ENCODE measurements around the gene SPANXA2. TPM values are rescaled to one million over a fixed set of nuclear protein-coding genes. Genes with fewer than 3 reads are reported as not detected.
"Not testable (repeated sequence)": the region's sequence is repeated elsewhere in the genome, so short reads cannot be mapped to it uniquely, and the experiment has no call there.

The SPANXA2 gene, protein sequence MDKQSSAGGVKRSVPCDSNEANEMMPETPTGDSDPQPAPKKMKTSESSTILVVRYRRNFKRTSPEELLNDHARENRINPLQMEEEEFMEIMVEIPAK
- total RNA-seq (2014; rRNA removed; shearing (Covaris generic)) = 0.23 and 0.34 TPM in 2 replicates
- 0.26 and 0.35 TPM in 2 replicates for polyA plus RNA-seq (2015; cell fraction: cytosol; rRNA removed)
- 0.33 and 0.47 TPM in 2 replicates for polyA plus RNA-seq (2015; cell fraction: nucleus; rRNA removed)

DNA sequence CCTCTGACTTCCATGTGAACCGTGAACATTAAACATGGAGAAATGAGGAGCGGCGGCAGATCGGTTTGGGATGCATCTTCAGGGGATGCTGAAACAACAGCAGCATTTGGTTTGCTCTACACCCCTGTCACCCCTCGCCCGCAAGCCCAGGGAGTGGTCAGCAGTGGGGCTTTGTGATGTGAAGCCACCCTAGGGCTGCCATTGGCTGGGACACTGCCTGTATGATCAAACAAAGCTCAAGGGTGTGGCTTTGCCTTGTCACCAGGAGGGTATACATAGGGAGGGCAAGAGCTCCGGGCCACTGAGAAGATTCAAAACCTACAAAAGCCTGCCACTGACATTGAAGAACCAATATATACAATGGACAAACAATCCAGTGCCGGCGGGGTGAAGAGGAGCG, at the start of gene SPANXA2:
Gene SPANXA2 (plus strand): TSS at position 301 of the 400 bp plus-strand sequence. CDS start 60 bp downstream, at position 361.
- DNase-seq (ENCODE audit: low read depth) = not testable (repeated sequence)

DNA sequence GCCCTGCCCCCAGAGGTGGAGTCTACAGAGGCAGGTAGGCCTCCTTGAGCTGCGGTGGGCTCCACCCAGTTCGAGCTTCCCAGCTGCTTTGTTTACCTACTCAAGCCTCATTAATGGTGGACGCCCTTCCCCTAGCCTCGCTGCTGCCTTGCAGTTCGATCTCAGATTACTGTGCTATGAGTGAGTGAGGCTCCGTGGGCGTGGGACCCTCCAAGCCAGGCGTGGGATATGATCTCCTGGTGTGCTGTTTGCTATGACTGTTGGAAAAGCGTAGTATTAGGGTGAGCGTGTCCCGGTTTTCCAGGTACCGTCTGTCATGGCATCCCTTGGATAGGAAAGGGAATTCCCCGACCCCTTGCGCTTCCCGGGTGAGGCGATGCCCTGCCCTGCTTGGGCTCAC, 47.0 kb upstream of the SPANXA2 start:
- not testable (repeated sequence) for DNase-seq (ENCODE audit: low read depth)

DNA sequence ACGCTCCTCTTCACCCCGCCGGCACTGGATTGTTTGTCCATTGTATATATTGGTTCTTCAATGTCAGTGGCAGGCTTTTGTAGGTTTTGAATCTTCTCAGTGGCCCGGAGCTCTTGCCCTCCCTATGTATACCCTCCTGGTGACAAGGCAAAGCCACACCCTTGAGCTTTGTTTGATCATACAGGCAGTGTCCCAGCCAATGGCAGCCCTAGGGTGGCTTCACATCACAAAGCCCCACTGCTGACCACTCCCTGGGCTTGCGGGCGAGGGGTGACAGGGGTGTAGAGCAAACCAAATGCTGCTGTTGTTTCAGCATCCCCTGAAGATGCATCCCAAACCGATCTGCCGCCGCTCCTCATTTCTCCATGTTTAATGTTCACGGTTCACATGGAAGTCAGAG, 4.9 kb upstream of the SPANXA2 start, which contains the start of gene SPANXA1:
Gene SPANXA1 (minus strand): TSS at position 101 of the 400 bp plus-strand sequence. CDS start 60 bp downstream, at position 41.
- DNase-seq (ENCODE audit: low read depth) = not testable (repeated sequence)

DNA sequence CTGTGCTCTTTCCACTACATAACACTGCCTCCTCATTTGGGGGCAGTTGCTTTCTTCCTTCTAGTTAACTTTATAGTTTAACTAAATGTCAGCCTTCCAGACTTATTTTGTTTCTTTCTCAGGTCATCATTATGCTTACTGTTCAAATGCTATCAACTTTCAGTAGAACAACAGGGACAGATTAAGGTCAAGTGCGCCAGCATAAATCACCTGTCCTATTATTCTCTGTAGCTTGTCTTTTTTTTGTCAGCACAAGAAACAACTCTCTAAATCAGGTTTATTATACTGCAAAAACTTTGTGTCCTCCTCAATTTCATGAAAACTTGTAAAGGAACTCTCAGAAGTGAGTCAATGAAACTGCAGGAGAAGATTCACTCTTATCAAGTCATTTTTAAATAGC, 19.6 kb downstream of the SPANXA2 start:
- DNase-seq (ENCODE audit: low read depth) = no peak

DNA sequence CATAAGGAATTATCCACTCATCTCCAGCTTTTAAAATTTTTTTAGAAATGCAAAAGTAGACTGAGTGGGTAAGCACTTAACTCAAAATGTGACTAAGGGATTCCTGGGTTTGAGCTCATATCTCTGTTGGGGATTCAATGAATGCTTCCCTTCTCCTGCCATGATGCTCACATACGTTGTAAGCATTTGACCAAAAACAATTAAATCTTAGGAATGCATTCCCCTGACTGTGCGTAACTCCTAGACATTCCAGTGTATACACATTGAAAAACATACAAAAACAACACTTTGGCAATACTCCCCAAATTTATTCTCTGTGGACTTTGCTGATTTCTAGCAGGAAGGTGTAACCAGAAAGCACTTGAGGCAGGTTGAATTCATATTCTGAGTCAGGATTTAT, 29.8 kb downstream of the SPANXA2 start:
- no peak for DNase-seq (ENCODE audit: low read depth)

DNA sequence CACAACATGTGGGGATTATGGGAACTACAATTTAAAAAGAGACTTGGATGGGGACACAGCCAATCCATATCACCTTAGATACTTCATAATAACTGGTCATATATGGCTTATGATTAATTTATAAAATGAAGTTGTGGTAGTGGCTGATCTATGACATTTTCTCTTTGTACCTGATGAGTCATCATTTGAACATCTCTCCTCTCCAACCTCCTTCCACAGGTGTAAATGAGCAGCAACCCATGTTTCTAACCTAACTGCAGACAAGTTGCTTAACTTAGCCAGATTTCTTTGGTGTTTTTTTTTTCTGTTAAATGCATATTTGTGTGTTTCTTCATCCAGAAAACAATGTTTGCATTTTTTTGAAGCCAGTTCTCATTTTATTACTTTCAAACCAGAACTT, 42.6 kb downstream of the SPANXA2 start:
- DNase-seq (ENCODE audit: low read depth) = no peak

DNA sequence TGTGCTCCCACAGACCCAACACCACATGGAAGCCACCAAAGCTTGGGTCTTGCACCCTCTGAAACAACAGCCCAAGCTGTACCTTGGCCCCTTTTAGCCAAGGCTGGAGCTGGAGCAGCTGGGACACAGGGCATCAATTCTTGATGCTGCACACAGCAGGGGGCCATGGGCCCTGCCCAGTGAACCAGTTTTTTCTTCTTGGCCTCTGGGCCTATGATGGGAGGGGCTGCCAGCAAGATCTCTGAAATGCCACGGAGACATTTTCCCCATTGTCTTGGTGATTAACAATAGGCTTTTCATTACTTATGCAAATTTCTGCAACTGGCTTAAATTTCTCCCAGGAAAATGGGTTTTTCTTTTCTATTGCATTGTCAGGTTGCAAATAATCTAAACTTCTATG, 49.0 kb downstream of the SPANXA2 start:
- DNase-seq (ENCODE audit: low read depth) = no peak

Other genes starting within 250 kb of the SPANXA2 start
- 0.23 and 0.34 TPM in 2 replicates for gene SPANXA1, start 5.0 kb upstream of the SPANXA2 start, total RNA-seq (2014; rRNA removed; shearing (Covaris generic))
- gene SPANXD, start 109.0 kb downstream of the SPANXA2 start, total RNA-seq (2014; rRNA removed; shearing (Covaris generic)) = 0.30 and 0.40 TPM in 2 replicates
- gene MAGEC3, start 248.6 kb downstream of the SPANXA2 start, total RNA-seq (2014; rRNA removed; shearing (Covaris generic)) = not detected in 2 replicates

All from HT1080 (cell line).